Measurements from ENCODE around the gene DGLUCY.

DNA sequence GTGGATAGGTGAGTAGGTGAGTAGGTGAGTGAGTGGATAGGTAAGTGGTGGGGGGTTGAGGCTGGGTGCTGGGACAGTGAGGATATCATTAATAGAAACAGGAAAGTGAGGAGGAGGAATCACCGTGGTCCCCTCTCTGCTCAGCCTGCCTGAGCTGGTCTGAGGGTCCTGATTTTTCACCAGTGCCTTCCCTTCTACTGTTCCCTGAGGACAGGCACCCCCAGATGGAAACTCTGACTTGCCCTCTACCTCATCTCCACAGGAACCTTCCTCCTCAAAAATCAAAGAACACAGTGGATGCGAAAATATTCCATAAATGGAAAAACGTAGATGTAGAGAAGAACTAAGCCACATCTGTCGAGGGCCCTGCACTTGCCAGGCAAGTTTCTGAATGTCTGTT lies 128.8 kb downstream of the DGLUCY start:
- TF ChIP-seq, protein P1, sequence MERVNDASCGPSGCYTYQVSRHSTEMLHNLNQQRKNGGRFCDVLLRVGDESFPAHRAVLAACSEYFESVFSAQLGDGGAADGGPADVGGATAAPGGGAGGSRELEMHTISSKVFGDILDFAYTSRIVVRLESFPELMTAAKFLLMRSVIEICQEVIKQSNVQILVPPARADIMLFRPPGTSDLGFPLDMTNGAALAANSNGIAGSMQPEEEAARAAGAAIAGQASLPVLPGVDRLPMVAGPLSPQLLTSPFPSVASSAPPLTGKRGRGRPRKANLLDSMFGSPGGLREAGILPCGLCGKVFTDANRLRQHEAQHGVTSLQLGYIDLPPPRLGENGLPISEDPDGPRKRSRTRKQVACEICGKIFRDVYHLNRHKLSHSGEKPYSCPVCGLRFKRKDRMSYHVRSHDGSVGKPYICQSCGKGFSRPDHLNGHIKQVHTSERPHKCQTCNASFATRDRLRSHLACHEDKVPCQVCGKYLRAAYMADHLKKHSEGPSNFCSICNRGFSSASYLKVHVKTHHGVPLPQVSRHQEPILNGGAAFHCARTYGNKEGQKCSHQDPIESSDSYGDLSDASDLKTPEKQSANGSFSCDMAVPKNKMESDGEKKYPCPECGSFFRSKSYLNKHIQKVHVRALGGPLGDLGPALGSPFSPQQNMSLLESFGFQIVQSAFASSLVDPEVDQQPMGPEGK (CRISPR knock-in tag; IDR thresholded peaks at IDR 0.05; ENCODE audit: borderline replicate concordance) = no peak
- TF ChIP-seq ZNF565 (CRISPR knock-in tag; conservative IDR thresholded peaks at IDR 0.05; ENCODE audit: low read depth) (no peak), ZFP30 (CRISPR knock-in tag; IDR thresholded peaks at IDR 0.05) (no peak), CSDC2 (CRISPR knock-in tag; IDR thresholded peaks at IDR 0.05) (no peak), ZFP3 (CRISPR knock-in tag; IDR thresholded peaks at IDR 0.05) (no peak), ARNTL (CRISPR knock-in tag; IDR thresholded peaks at IDR 0.05; ENCODE audit: borderline replicate concordance, low read depth) (no peak), ZNF70 (CRISPR knock-in tag; IDR thresholded peaks at IDR 0.05) (no peak), ISL1 (CRISPR knock-in tag; IDR thresholded peaks at IDR 0.05) (no peak), ESRRG (CRISPR knock-in tag; IDR thresholded peaks at IDR 0.05) (no peak), RARB (CRISPR knock-in tag; IDR thresholded peaks at IDR 0.05) (no peak)
- TF ChIP-seq, protein P2, sequence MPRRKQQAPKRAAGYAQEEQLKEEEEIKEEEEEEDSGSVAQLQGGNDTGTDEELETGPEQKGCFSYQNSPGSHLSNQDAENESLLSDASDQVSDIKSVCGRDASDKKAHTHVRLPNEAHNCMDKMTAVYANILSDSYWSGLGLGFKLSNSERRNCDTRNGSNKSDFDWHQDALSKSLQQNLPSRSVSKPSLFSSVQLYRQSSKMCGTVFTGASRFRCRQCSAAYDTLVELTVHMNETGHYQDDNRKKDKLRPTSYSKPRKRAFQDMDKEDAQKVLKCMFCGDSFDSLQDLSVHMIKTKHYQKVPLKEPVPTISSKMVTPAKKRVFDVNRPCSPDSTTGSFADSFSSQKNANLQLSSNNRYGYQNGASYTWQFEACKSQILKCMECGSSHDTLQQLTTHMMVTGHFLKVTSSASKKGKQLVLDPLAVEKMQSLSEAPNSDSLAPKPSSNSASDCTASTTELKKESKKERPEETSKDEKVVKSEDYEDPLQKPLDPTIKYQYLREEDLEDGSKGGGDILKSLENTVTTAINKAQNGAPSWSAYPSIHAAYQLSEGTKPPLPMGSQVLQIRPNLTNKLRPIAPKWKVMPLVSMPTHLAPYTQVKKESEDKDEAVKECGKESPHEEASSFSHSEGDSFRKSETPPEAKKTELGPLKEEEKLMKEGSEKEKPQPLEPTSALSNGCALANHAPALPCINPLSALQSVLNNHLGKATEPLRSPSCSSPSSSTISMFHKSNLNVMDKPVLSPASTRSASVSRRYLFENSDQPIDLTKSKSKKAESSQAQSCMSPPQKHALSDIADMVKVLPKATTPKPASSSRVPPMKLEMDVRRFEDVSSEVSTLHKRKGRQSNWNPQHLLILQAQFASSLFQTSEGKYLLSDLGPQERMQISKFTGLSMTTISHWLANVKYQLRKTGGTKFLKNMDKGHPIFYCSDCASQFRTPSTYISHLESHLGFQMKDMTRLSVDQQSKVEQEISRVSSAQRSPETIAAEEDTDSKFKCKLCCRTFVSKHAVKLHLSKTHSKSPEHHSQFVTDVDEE (CRISPR knock-in tag; IDR thresholded peaks at IDR 0.05) = no peak
- TF ChIP-seq, protein P3, sequence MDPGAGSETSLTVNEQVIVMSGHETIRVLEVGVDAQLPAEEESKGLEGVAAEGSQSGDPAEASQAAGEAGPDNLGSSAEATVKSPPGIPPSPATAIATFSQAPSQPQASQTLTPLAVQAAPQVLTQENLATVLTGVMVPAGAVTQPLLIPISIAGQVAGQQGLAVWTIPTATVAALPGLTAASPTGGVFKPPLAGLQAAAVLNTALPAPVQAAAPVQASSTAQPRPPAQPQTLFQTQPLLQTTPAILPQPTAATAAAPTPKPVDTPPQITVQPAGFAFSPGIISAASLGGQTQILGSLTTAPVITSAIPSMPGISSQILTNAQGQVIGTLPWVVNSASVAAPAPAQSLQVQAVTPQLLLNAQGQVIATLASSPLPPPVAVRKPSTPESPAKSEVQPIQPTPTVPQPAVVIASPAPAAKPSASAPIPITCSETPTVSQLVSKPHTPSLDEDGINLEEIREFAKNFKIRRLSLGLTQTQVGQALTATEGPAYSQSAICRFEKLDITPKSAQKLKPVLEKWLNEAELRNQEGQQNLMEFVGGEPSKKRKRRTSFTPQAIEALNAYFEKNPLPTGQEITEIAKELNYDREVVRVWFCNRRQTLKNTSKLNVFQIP (CRISPR knock-in tag; IDR thresholded peaks at IDR 0.05; ENCODE audit: borderline replicate concordance, low read depth) = no peak

Data from SK-N-SH treated with all-trans-retinoic acid at 6 μM for 48 hours (cell line).